Measurements from ENCODE around the gene MTARC2. TPM values are rescaled to one million over a fixed set of nuclear protein-coding genes. Genes with fewer than 3 reads are reported as not detected.

MTARC2 gene
- total and polyA plus RNA-seq, 2 of the 13 experiments (the other 11 are each of a cell fraction or from before 2014, with no cell fraction given) = 8.5 to 10.1 TPM

DNA sequence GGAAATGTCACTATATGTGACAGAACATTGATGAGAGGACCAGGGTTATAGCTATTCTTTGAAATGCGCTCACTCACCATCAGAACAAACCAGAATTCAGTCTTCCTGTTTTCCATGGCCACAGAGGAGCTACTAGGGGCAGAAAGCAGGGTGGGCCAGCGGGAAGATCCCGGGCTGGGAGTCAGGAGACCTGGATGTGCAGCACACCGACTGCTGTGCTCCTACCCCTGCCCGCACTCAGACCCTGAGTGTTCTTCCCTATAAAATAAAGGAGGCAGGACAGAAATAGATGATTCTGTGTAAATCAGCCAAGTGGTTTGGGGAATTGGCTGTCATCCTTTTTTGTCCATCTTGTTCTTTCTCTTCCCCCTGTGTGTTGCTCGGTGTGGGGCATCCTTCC, 59.6 kb downstream of the MTARC2 start (continued):
- TF ChIP-seq, protein P1, sequence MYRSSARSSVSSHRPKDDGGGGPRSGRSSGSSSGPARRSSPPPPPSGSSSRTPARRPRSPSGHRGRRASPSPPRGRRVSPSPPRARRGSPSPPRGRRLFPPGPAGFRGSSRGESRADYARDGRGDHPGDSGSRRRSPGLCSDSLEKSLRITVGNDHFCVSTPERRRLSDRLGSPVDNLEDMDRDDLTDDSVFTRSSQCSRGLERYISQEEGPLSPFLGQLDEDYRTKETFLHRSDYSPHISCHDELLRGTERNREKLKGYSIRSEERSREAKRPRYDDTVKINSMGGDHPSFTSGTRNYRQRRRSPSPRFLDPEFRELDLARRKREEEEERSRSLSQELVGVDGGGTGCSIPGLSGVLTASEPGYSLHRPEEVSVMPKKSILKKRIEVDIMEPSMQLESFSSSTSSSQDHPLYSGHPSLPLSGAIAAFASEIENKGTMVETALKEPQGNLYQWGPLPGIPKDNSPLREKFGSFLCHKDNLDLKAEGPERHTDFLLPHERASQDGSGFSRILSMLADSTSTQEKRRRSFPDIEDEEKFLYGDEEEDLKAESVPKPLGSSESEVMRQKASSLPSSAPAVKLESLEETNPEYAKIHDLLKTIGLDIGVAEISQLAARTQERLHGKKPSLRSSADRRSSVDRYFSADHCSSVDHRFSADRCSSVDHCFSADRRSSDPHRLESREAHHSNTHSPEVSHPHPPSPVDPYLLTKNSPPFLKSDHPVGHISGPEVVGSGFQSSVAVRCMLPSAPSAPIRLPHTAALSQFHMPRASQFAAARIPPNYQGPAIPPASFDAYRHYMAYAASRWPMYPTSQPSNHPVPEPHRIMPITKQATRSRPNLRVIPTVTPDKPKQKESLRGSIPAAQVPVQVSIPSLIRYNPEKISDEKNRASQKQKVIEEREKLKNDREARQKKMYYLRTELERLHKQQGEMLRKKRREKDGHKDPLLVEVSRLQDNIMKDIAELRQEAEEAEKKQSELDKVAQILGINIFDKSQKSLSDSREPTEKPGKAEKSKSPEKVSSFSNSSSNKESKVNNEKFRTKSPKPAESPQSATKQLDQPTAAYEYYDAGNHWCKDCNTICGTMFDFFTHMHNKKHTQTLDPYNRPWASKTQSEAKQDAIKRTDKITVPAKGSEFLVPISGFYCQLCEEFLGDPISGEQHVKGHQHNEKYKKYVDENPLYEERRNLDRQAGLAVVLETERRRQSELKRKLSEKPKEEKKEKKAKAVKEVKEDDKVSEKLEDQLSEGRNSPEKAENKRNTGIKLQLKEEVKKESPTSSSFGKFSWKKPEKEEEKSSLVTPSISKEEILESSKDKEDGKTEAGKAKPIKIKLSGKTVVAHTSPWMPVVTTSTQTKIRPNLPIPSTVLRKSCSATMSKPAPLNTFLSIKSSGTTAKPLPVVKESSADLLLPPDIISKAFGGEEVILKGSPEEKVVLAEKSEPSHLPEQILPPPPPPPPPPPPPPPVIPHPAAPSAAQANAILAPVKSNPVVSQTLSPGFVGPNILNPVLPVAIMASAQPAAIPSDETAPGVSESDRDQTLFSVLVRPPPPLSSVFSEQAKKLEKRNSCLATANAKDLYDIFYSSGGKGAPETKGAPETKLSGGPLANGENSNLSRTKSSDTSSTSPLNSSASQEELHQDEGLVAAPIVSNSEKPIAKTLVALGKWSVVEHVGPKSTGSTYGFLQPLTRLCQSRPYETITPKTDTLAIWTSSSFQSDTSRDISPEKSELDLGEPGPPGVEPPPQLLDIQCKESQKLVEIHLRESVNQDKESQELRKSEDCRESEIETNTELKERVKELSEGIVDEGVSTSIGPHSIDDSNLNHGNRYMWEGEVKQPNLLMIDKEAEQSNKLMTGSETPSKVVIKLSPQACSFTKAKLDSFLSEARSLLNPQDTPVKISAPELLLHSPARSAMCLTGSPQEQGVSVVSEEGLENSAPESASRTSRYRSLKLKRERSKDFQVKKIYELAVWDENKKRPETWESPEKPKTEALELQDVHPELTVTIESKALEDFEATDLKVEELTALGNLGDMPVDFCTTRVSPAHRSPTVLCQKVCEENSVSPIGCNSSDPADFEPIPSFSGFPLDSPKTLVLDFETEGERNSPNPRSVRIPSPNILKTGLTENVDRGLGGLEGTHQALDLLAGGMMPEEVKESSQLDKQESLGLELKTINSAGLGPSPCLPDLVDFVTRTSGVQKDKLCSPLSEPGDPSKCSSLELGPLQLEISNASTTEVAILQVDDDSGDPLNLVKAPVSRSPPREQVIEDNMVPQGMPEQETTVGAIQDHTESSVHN (CRISPR knock-in tag; IDR thresholded peaks at IDR 0.05) = no peak
- TF ChIP-seq ZBTB8A (CRISPR knock-in tag; IDR thresholded peaks at IDR 0.05; ENCODE audit: borderline replicate concordance, low read depth) (no peak), IKZF4 (CRISPR knock-in tag; IDR thresholded peaks at IDR 0.05; ENCODE audit: borderline replicate concordance, low read depth, not compliant biosample characterization) (no peak), MTF1 (CRISPR knock-in tag; IDR thresholded peaks at IDR 0.05) (no peak), ZNF264 (CRISPR knock-in tag; IDR thresholded peaks at IDR 0.05) (no peak), CBX2 (IDR thresholded peaks at IDR 0.05; ENCODE audit: low read depth, low read length) (no peak), CBX2 (CRISPR knock-in tag; IDR thresholded peaks at IDR 0.05; ENCODE audit: low read depth) (no peak)
- TF ChIP-seq, protein P2, sequence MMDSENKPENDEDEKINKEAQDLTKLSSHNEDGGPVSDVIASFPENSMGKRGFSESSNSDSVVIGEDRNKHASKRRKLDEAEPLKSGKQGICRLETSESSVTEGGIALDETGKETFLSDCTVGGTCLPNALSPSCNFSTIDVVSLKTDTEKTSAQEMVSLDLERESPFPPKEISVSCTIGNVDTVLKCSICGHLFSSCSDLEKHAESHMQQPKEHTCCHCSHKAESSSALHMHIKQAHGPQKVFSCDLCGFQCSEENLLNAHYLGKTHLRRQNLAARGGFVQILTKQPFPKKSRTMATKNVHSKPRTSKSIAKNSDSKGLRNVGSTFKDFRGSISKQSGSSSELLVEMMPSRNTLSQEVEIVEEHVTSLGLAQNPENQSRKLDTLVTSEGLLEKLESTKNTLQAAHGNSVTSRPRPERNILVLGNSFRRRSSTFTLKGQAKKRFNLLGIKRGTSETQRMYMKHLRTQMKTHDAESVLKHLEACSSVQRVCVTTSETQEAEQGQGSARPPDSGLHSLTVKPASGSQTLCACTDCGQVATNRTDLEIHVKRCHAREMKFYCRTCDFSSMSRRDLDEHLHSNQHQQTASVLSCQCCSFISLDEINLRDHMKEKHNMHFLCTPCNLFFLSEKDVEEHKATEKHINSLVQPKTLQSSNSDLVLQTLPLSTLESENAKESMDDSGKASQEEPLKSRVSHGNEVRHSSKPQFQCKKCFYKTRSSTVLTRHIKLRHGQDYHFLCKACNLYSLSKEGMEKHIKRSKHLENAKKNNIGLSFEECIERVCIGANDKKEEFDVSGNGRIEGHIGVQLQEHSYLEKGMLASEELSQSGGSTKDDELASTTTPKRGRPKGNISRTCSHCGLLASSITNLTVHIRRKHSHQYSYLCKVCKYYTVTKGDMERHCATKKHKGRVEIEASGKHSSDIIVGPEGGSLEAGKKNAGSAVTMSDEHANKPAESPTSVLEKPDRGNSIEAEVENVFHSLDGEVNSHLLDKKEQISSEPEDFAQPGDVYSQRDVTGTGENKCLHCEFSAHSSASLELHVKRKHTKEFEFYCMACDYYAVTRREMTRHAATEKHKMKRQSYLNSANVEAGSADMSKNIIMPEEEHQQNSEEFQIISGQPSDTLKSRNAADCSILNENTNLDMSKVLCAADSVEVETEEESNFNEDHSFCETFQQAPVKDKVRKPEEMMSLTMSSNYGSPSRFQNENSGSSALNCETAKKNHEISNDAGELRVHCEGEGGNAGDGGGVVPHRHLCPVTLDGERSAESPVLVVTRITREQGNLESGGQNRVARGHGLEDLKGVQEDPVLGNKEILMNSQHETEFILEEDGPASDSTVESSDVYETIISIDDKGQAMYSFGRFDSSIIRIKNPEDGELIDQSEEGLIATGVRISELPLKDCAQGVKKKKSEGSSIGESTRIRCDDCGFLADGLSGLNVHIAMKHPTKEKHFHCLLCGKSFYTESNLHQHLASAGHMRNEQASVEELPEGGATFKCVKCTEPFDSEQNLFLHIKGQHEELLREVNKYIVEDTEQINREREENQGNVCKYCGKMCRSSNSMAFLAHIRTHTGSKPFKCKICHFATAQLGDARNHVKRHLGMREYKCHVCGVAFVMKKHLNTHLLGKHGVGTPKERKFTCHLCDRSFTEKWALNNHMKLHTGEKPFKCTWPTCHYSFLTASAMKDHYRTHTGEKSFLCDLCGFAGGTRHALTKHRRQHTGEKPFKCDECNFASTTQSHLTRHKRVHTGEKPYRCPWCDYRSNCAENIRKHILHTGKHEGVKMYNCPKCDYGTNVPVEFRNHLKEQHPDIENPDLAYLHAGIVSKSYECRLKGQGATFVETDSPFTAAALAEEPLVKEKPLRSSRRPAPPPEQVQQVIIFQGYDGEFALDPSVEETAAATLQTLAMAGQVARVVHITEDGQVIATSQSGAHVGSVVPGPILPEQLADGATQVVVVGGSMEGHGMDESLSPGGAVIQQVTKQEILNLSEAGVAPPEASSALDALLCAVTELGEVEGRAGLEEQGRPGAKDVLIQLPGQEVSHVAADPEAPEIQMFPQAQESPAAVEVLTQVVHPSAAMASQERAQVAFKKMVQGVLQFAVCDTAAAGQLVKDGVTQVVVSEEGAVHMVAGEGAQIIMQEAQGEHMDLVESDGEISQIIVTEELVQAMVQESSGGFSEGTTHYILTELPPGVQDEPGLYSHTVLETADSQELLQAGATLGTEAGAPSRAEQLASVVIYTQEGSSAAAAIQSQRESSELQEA (CRISPR knock-in tag; IDR thresholded peaks at IDR 0.05; ENCODE audit: not compliant biosample characterization) = no peak

Data from HepG2 (cell line).